Measurements from ENCODE around the gene RDM1. TPM values are rescaled to one million over a fixed set of nuclear protein-coding genes. Genes with fewer than 3 reads are reported as not detected.
A peak's percentile ranks its signal among the peaks of the same experiment; 100 is the strongest.
"Not testable (repeated sequence)": the region's sequence is repeated elsewhere in the genome, so short reads cannot be mapped to it uniquely, and the experiment has no call there.

Gene RDM1
- total RNA-seq, 1 donor from 2014 or later, result not detected

DNA sequence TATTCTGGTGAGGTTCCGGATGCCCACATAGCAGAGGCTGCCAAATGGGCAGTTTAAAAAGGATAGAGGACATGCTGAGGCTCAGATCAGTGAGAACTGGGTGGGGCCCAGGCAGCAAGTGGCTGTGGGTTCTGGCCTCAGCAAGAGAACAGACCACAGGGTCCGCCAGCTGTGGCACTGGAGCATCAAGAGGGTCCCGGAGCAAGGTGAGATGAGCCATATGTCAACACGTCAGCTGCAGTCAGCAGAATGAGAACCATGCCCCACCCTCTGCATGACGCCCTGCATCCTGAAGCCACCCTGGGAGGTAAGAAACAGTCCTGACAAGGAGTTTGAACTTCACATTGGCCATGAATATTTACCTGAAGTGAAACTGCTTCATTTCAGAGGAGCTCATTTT is 30.3 kb downstream of the RDM1 start:
- no peak for DNase-seq (ENCODE audit: low read depth in 2 of 2)

DNA sequence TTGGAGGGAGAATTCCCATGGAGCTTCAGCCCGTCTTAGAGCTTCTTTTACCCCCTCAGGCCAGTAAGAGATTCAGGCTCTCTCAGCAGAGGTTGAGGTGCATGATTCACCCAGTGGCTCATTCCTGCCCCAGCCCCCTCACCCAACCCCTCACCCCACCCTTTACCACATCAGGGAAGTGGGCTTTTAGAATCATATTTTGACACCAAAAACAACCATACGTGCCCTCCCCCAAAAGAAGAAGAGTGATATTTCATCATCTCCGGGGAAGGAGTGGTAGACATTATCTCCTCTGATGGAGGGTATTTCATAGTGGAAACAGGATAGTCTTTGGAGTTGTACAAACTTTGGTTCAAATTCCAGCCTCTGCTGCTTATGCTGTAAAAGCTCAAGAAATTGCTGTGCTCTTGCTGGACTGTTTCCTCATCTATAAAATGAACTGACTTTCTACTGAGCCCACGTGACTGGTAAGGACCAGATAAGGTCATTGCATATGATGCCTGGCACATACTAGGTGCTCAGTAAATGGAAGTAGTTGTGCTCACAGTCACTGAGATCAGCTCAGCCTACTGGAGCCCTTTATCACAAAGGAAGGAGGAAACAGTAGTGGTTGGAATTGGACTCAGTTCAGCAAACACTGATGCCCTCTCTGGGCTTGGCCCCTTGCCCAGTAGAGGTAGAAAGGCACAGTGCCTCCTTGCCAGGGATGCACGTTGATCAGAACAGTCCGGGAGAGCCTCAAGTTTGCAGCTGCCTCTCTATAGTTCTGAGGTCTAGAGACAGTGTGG is 32.1 kb downstream of the RDM1 start:
- no peak for DNase-seq (ENCODE audit: low read depth in 2 of 2)

DNA sequence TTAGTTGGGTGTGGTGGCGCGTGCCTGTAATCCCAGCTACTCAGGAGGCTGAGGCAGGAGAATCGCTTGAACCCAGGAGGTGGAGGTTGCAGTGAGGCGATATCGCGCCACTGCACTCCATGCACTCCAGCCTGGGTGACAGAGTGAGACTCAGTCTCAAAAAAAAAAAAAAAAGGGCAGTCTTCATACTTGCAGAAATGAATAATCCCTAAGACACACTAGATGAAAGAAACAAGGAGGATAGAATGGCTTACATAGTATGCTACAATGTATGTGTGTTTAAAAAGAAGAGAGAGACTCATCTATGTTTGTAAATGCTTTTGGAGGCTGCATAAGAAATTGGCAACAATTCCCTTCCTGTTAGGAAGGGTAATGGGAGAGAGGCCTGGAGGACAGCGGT is 32.8 kb downstream of the RDM1 start:
- not testable (repeated sequence) for DNase-seq (ENCODE audit: low read depth in 2 of 2)

DNA sequence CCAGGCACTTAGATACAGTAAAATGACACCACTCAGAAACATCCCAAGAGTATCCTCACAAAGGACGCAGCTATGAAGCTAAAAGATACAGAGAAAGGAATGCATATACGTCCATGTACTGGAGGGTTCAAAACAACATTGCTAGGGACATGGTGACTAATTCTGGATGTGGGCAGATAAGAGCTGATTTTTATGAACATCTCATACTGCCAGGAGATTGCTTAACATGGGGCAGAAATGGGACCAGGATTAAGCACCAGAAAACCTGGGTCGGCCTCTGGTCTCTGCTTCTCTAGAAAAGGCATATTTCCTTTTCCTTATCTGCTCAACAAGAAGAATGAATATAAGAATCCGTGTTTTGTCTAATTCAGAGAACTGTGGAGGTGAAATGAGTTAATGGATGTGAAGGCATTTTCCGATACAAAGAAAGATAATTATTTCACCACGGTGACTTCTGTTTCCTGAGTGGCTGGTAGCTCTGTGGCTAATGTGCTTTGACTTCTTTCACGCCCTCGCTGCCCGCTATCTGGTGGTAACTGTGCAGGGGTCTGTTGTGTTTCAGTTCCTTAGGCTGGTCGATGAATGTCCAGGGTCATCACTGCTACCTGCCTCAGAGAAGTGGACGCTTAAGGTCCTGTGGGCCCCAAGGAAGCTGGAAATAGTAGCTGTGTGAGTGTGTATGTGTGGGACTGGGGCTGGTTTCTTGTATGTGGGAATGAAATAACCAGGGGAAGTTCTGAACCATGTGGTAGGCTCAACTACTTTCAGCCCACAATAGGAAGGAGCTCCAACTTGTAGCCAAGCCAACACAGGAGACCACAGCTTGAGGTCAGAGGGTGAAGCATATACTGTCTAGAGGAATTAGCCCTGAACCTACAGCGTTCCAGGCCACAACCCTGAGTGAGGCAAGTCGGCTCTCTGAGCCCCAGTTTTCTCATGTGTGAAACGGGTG is 34.7 kb downstream of the RDM1 start:
- DNase-seq (ENCODE audit: low read depth in 2 of 2), result no peak

DNA sequence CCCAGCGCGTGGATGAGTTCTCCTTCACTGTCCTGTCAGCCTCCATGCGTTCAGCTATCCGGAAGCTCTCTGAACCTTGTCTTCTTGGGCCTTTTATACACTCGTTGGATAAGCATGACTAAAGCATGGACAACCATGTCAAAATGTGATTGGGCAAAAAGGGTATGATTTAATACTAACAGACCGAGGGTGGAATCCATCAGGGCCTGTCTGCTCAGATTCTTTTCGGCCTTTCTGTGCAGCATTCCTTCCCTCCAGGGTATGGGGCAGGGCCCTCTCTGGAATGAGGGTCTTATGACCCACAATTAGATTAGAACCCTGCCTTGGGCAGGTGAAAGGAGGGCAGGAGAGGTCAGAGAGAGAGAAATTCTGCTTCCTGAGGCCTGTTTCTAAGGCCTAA is 36.4 kb downstream of the RDM1 start:
- no peak for DNase-seq (ENCODE audit: low read depth in 2 of 2)

DNA sequence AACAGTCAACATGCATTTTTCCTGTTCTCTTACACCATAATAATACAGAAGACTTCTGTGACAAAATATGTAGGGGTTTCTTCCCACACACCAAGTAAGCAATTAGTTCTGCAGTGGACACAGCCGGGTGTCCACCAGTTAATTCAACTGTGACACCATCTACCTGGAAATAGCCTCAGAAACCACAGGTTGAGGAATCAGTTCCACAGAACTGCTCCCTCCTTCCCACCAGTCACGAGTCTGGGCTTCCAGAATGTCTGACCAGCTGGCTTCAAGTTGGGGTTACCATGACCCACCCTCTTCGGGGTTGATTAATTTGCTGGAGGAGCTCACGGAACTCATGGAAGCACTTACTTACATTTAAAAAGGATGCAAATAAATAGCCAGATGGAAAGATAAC is 36.8 kb downstream of the RDM1 start:
- DNase-seq (ENCODE audit: low read depth in 2 of 2), result no peak

DNA sequence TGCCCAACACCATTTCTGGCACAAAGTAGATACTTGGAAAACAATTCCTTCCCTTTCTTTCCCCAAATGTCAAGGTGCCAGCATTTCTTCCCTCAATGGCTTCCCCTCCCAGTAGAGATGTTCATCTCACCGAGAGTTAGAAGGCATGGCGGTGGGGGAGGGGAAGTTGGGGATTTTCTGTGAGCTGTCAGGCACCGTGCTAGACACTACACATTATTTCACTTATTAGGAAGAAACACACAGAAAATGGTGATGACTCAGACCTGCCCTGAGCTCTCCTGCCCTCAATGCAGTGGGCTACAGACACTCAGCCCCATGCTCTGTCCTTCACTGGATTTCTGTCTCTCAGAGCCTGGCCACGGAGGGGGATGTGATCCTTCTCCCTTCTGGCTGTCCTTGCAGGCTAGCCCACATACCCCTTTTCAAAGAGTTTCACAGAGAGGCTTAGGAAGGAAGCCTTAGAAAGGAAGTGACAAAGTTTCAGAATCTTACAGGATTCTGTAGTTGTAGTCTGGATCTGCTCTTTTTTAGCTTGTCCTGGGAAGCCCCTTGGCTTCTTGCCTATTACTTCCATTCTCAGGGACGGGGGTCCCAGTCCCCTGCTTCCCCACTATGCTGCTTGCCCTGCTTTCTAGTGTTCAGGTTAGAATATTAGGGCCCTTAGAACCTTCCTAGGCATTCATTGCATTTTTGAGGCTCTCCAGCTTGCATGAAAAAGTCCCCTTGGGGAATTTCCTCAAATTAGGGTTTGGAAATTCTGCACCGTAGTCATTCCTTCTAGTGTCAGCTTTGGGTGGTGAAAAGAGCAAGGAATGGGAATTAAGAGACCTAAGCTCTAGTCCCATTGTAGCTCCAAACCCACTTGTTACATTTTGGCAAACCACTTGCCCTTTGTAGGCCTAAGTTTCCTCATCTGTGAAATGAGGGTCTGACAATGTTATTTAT is 38.2 kb downstream of the RDM1 start:
- DNase-seq (ENCODE audit: low read depth in 2 of 2), result peak in 1 of 2 donors; percentile 37

DNA sequence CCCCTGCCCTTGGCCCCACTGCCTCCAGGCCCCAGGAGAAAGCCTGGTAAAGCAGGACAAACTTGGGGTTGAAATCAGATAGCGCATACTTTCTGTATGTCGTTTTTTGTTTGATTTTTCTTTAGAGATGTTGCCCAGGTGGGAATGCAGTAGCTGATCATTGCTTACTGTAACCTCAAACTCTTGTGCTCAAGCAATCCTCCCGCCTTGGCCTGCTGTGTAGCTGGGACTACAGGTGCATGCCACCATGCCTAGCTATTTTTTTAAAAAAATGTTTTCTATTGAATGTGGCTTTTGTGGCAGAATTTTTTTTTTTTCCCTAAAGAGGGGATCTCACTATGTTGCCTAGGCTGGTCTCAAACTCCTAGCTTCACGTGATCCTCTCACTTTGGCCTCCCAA is 39.3 kb downstream of the RDM1 start:
- DNase-seq (ENCODE audit: low read depth in 2 of 2), result no peak

DNA sequence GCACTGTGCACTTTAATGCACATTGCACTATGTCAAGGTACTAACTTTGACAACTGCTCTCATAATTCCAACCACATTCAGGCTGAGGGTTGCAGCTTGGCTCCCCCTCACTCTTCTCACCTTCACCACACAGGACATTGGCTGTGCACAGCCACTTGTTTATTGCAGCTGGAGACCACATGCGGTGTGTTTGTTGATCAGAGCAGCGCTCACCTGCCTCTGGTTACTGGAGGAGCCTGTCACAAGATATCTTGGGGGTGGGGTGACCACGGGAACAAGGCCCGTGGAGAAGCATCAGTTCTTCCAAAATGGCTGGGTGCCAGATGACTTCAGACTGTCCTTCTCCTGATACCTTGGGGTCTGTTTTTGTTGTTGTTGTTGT is 39.8 kb downstream of the RDM1 start:
- no peak for DNase-seq (ENCODE audit: low read depth in 2 of 2)

DNA sequence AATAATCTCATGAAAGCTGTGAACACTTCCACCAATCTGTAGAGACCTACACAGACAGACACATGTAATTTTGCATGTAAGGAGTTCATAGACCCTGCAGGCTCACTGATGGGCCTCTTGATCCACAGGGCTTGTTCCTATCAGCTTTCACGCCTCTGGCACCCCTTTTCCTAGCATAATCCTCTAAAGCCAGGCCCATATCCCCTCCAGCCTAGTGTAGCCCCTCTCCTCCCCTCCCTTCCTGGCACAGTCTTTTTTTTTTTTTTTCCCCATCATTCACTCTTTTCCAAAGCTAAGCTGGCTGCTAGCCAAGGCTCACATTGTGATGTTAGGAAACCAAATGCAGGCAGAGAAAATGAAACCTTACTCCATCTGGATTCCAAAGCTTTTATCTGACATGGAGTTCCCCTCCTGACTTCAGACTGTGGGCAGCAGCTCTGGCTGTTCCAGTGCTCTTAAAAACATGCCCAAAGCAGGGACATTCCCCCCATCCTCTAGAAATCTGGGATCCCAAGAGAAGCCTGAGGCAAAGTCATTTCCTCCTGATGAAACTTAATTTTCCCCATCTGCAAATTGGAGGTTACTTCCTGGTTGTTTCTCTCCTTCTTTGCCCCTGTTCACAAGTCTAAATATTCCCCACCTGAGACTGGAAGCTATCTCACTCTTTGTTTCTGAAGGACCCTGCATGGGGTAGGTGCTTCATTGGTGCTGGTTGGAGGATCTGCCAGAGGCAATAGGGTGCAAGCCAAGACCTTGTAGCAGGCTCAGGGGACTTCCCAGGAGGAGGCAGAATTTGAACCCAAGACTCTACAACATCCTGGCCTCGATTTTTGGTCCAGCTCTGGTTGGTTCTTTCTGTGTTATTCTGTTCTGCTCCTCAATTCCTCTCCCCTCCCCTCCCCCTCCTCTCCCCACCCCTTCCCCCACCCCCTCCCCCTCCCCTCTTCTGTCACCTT is 40.5 kb downstream of the RDM1 start:
- peak; percentile 56 to 89 for DNase-seq (ENCODE audit: low read depth in 2 of 2)

DNA sequence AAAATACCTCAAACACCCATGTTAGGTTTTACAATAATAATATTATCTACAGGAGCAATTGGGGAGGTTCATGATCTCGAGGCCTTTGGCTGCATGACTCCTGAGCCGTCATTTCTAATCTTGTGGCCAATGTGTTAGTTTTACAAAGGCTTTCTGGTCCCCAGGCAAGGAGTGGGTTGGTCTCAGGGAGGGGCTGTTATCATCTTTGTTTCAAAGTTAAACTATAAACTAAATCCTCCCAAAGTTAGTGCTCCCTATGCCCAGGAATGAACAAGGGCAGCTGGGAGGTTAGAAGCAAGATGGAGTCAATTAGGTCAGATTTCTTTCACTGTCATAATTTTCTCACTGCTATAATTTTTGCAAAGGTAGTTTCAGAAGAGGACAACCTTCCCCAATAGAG is 41.3 kb downstream of the RDM1 start:
- no peak for DNase-seq (ENCODE audit: low read depth in 2 of 2)

DNA sequence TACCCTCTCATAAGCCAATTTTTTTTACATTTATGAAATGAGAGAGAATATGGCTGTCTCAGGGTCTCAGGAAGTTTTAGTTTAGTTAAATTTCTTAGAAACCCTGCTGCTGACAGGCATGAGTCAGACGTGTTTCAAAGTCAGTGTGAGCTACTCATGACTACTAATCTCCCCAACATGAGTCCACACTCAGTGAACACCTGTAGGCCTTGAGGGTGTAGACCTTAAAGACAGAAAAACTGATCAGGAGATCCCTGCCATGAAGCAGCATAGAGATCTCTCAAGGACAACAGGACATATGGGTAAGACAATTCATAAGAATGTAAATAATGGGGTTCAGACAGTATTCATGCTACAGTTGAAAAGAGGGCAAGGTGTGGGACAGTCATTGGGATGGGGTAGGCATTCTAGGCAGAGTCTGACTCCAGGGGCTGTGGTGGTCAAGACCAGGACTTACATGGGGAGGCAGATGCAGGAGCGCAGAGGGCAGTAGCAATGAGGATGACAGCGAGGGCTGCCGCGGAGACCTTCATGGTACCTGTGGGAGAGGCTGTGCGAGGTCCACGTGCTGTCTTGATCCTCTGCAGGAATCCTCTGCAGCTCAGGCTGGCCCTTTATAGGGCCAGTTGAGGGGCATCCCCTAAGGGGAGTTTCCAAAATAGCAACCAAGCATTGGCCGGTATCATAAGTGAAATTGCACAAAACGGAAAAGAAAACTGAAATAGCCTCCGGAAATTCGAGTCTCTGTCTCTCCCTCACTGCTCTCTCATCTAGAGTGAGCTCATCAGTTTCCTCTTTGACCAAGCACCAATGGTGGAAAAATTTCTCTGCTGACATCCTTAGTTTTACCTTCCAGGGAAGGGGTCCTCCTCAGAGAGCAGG is 50.6 kb downstream of the RDM1 start, which contains the start of gene CCL5:
Gene CCL5, minus strand, starts transcription at position 588 of the 882 bp plus-strand sequence.
- DNase-seq (ENCODE audit: low read depth in 2 of 2), result peak; percentile 76 to 95

DNA sequence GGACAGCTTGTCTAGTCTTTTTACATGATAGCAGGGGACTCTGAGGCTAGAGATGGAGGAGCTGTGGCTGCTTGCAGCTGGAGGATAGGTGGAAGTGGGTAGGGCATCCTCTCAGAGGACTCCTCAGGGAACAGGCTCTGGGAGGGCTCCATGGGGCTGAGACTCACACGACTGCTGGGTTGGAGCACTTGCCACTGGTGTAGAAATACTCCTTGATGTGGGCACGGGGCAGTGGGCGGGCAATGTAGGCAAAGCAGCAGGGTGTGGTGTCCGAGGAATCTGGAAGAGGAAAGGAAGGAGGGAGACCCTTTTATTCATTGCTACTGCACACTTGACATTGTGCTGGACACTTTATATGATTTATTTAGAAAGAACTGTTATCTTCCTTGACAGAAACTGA is 52.2 kb downstream of the RDM1 start:
- DNase-seq (ENCODE audit: low read depth in 2 of 2), result no peak

DNA sequence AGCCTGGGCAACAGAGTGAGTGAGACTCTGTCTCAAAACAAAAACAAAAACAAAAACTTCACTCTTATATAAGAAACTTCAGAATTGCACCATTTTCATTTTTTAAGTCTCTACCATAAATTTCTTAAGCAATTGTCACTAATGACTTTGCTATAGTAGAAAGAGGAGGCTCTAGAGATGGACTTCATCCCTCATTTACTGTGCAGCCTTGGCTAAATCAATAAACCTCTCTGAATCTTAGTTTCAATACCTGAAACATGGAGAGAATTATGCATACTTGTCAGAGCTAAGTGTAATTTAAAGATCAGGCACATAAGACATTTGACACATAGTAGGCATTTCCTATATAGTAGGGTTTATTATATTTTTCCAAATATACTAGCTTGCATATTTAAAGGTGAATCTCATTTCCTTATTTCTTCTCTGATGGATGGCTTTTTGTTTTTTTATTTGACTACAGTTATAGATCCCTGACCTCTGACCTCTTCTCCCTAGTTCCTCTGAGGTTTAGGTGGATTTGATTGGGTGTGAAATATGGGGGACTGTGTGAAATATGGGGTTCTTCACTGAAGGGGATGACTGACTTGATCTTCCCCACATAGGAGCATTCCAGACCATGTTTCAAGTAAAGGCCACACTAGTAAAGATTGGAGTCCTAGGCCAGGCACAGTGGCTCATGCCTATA is 53.1 kb downstream of the RDM1 start:
- no peak for DNase-seq (ENCODE audit: low read depth in 2 of 2)

DNA sequence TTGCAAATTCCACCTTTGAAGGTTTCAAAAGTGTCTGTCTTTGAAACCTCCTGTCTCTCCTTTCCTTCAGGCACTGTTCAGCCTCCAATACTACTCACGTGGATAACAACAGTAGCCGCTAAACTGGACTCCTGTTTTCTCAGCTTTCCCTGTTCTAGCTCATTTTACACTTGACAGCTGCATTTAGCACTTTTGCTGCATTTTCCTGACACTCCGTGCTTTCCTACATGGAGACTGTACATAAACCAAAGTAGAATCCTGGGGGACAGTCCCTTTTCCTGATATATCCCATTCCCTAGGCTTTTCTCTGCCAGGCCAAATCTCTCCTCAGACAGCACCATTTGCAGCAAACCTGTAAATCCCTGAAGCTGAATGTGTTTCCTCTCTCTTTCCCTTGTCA is 54.0 kb downstream of the RDM1 start:
- DNase-seq (ENCODE audit: low read depth in 2 of 2), result no peak

DNA sequence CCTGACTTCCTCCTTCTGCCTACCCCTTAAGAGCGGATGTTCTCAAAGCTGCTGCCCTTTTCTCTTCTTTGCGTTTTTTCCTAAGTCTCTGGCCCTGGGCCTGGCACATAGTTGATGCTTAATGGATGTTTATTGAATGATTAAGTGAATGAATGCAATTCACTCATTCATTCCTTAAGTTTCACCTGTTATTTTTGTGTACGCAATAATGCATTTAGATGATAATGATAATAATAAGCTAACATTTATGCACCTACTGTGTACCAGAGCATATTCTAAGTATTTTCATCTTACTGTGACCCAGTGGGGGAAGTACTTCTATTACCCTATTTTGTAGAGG is 54.8 kb downstream of the RDM1 start:
- DNase-seq (ENCODE audit: low read depth in 2 of 2), result no peak

DNA sequence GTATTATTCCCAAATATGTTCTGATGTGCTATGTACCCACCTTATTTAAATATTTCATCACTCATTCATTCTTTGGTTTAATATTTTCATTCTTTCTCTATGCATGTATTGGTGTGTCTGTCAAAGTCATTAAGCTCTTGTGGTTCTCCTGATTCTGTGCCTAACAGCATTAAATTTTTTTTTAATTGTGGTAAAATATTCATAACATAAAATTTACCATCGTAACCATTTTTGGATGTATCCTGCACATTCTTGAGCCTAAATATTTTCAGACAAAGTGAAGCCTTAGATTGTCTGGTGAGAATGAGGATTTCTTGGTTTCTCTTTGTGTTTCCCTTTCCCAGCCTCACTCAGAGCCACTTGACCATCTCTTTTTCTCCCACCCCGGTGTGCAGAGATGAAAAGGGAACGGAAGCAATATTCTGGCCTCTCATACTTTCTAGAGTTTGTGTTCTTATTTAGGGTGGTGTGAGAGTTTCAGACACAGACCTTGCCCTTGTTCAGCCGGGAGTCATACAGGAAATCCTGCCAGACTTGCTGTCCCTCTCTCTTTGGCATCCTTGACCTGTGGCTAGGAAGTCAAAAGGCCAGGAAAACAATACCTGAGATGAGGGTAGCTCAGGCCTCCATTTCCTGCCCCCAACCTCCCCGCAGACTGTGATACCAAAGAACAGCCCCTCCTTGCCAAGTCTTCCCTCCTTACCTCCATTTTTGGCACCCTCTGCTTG is 55.3 kb downstream of the RDM1 start:
- peak; percentile 31 to 51 for DNase-seq (ENCODE audit: low read depth in 2 of 2)
